DOHH2 (cell line): Measurements from ENCODE around the gene CRY1.
"Not testable (repeated sequence)": the region's sequence is repeated elsewhere in the genome, so short reads cannot be mapped to it uniquely, and the experiment has no call there.

Experiments
- H3F3A ChIP-seq: fragments of 200-600 bp; sonication (generic), shearing (Covaris generic); 2 replicates; pipeline ENCODE4 v1.6.0; 2016; ENCODE audit warnings: antibody characterized with exemption, mild to moderate bottlenecking; ENCODE audit not compliant: control insufficient read depth, insufficient read depth
- H3K27ac ChIP-seq: fragments of 200-600 bp; sonication (generic); 2 replicates; pipeline ENCODE4 v1.5.1; 2014; ENCODE audit warnings: low read depth, mild to moderate bottlenecking, low read length, moderate library complexity
- H3K27me3 ChIP-seq: fragments of 200-600 bp; sonication (generic); 2 replicates; pipeline ENCODE4 v1.6.1; 2014; ENCODE audit warnings: mild to moderate bottlenecking, low read length, mixed read lengths; ENCODE audit not compliant: control insufficient read depth
- H3K36me3 ChIP-seq: fragments of 200-600 bp; sonication (generic); 2 replicates; pipeline ENCODE4 v1.6.1; 2014; ENCODE audit warnings: mild to moderate bottlenecking, low read length, moderate library complexity, mixed read lengths; ENCODE audit not compliant: control insufficient read depth
- H3K4me1 ChIP-seq: fragments of 200-600 bp; sonication (generic); 2 replicates; pipeline ENCODE4 v1.6.1; 2014; ENCODE audit warnings: mild to moderate bottlenecking, low read length, mixed read lengths; ENCODE audit not compliant: control insufficient read depth
- H3K4me2 ChIP-seq: fragments of 200-600 bp; sonication (generic); 2 replicates; pipeline ENCODE4 v1.6.0; 2014; ENCODE audit warnings: mild to moderate bottlenecking, low read length, moderate library complexity
- H3K4me3 ChIP-seq: fragments of 200-600 bp; sonication (generic); 2 replicates; pipeline ENCODE4 v1.5.1; 2014; ENCODE audit warnings: mild to moderate bottlenecking, low read length, mixed read lengths
- H3K79me2 ChIP-seq: fragments of 200-600 bp; sonication (generic); 2 replicates; pipeline ENCODE4 v1.6.1; 2014; ENCODE audit warnings: mild to moderate bottlenecking, low read length, mixed read lengths; ENCODE audit not compliant: control insufficient read depth
- H3K9me2 ChIP-seq: fragments of 200-600 bp; sonication (generic); replicated peaks from 2 replicates; pipeline ENCODE4 v1.6.1; 2014; ENCODE audit warnings: mild to moderate bottlenecking, low read length, mixed read lengths; ENCODE audit not compliant: control insufficient read depth
- H3K9me3 ChIP-seq: fragments of 200-600 bp; sonication (generic); 2 replicates; pipeline ENCODE4 v1.6.1; 2014; ENCODE audit warnings: antibody characterized with exemption, low read length, mixed read lengths; ENCODE audit not compliant: control insufficient read depth, insufficient read depth
- H4K20me1 ChIP-seq: fragments of 200-600 bp; sonication (generic); 2 replicates; pipeline ENCODE4 v1.6.0; 2014; ENCODE audit warnings: low read depth, mild to moderate bottlenecking, antibody characterized with exemption, low read length, moderate library complexity; ENCODE audit not compliant: control insufficient read depth, insufficient read depth
- EZH2phosphoT487 ChIP-seq: fragments of 200-600 bp; sonication (generic); IDR thresholded peaks from 2 replicates; pipeline ENCODE4 v1.6.1; 2017; ENCODE audit warnings: borderline replicate concordance, mild to moderate bottlenecking, antibody characterized with exemption, low read length, moderate library complexity, mixed read lengths
- TF ChIP-seq, protein P1 (sequence below): fragments of 200-600 bp; sonication (generic); IDR thresholded peaks from one replicate; pipeline ENCODE4 v1.5.1; 2014; ENCODE audit warnings: antibody characterized with exemption, mild to moderate bottlenecking, low read depth, low read length; ENCODE audit not compliant: poor library complexity, severe bottlenecking

The CRY1 gene

GRCh38 chr12:106999446-106999845 lies 93.9 kb downstream of the CRY1 start:
- H3K4me3 ChIP-seq = no peak overlapping the region
- no peak overlapping the region for H3K4me2 ChIP-seq
- no peaks in the 10 kb centered on the region for H3K79me2 ChIP-seq
- H3K9me3 ChIP-seq = no peaks in the 10 kb centered on the region
- no peaks in the 10 kb centered on the region for H3F3A ChIP-seq
- no peaks in the 10 kb centered on the region for H3K9me2 ChIP-seq
- peaks cover 12% of the 10 kb centered on the region for H3K27me3 ChIP-seq
- H3K36me3 ChIP-seq = no peaks in the 10 kb centered on the region
- no peaks in the 10 kb centered on the region for H3K4me1 ChIP-seq
- H3K27ac ChIP-seq = no peak overlapping the region
- no peak for TF ChIP-seq EZH2phosphoT487
- TF ChIP-seq, protein P1, sequence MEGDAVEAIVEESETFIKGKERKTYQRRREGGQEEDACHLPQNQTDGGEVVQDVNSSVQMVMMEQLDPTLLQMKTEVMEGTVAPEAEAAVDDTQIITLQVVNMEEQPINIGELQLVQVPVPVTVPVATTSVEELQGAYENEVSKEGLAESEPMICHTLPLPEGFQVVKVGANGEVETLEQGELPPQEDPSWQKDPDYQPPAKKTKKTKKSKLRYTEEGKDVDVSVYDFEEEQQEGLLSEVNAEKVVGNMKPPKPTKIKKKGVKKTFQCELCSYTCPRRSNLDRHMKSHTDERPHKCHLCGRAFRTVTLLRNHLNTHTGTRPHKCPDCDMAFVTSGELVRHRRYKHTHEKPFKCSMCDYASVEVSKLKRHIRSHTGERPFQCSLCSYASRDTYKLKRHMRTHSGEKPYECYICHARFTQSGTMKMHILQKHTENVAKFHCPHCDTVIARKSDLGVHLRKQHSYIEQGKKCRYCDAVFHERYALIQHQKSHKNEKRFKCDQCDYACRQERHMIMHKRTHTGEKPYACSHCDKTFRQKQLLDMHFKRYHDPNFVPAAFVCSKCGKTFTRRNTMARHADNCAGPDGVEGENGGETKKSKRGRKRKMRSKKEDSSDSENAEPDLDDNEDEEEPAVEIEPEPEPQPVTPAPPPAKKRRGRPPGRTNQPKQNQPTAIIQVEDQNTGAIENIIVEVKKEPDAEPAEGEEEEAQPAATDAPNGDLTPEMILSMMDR = no peak
- no peaks in the 10 kb centered on the region for H4K20me1 ChIP-seq

DNA sequence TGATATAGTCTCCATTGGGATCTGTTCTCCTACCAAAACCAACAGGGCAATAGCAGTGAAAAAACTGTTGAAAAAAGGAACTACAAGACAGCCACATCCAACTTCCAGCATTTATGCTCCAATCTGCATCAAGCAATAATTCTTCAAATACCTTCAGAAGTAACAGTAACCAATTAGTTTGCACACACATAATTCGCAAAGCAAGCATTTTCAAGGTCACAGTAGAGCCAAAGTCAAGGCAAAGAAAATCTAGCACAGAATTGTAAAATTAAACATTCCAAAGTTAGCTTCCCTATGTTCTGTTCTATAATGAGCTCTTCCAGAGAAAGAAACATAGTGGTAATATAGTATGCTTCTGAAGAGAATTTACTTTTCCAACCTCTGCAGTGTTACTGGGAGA lies 95.4 kb downstream of the CRY1 start:
- H3K79me2 ChIP-seq = no peaks in the 10 kb centered on the region
- H3K27me3 ChIP-seq = peaks cover 17% of the 10 kb centered on the region
- no peaks in the 10 kb centered on the region for H3K9me3 ChIP-seq
- no peak overlapping the region for H3K4me2 ChIP-seq
- no peak overlapping the region for H3K4me3 ChIP-seq
- no peak overlapping the region for H3K27ac ChIP-seq
- H3F3A ChIP-seq = no peaks in the 10 kb centered on the region
- no peaks in the 10 kb centered on the region for H3K4me1 ChIP-seq
- TF ChIP-seq, protein P1 = no peak
- TF ChIP-seq EZH2phosphoT487 = no peak
- no peaks in the 10 kb centered on the region for H3K36me3 ChIP-seq
- no peaks in the 10 kb centered on the region for H3K9me2 ChIP-seq
- H4K20me1 ChIP-seq = no peaks in the 10 kb centered on the region

DNA sequence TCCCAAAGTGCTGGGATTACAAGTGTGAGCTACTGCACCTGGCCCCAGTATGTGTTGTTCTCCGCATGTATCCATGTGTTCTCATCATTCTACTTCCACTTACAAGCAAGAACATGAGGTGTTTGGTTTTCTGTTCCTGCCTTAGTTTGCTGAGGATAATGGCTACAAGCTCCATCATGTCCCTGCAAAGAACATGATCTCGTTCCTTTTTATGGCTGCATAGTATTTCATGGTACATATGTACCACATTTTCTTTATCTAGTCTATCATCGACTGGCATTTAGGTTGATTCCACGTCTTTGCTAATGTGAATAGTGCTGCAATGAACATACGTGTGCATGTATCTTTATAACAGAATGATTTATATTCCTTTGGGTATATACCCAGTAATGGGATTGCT lies 97.2 kb downstream of the CRY1 start:
- H3K9me3 ChIP-seq, H3K36me3 ChIP-seq, H3K27ac ChIP-seq, H3K4me1 ChIP-seq, H3K4me3 ChIP-seq, H4K20me1 ChIP-seq, H3K9me2 ChIP-seq, H3F3A ChIP-seq, H3K4me2 ChIP-seq, H3K79me2 ChIP-seq: not testable (repeated sequence)
- peaks cover 17% of the 10 kb centered on the region for H3K27me3 ChIP-seq

GRCh38 chr12:106994579-106995220 lies 98.6 kb downstream of the CRY1 start:
- no peaks in the 10 kb centered on the region for H3K36me3 ChIP-seq
- peaks cover 17% of the 10 kb centered on the region for H3K27me3 ChIP-seq
- TF ChIP-seq, protein P1 = no peak
- TF ChIP-seq EZH2phosphoT487 = no peak
- no peaks in the 10 kb centered on the region for H3K9me3 ChIP-seq
- H3K4me3 ChIP-seq = no peak overlapping the region
- H3F3A ChIP-seq = no peaks in the 10 kb centered on the region
- H3K4me1 ChIP-seq = no peaks in the 10 kb centered on the region
- H3K4me2 ChIP-seq = no peak overlapping the region
- no peak overlapping the region for H3K27ac ChIP-seq
- no peaks in the 10 kb centered on the region for H3K9me2 ChIP-seq
- H4K20me1 ChIP-seq = no peaks in the 10 kb centered on the region
- H3K79me2 ChIP-seq = no peaks in the 10 kb centered on the region
